Keratinocyte (primary cell): ENCODE results near the gene MED29.

Experiments used
- EZH2 ChIP-seq: IDR thresholded peaks from one replicate; pipeline ENCODE4 v1.6.1; 2012; ENCODE audit warnings: inconsistent platforms, mild to moderate bottlenecking, low read length, moderate library complexity
- TF ChIP-seq, protein P1 (sequence below), 3 experiments: IDR thresholded peaks in 1 of 3; conservative IDR thresholded peaks in 1 of 3; optimal IDR thresholded peaks in 1 of 3; 2 replicates in 2 of 3; 3 replicates in 1 of 3; pipeline versions ENCODE3 to v1.5.1; 2011; ENCODE audit warnings: low read length in 3 of 3, mild to moderate bottlenecking in 3 of 3, moderate library complexity in 2 of 3, control low read depth in 1 of 3, inconsistent platforms in 1 of 3; ENCODE audit not compliant: insufficient read depth in 2 of 3; ENCODE audit errors: extremely low read depth in 1 of 3

DNA sequence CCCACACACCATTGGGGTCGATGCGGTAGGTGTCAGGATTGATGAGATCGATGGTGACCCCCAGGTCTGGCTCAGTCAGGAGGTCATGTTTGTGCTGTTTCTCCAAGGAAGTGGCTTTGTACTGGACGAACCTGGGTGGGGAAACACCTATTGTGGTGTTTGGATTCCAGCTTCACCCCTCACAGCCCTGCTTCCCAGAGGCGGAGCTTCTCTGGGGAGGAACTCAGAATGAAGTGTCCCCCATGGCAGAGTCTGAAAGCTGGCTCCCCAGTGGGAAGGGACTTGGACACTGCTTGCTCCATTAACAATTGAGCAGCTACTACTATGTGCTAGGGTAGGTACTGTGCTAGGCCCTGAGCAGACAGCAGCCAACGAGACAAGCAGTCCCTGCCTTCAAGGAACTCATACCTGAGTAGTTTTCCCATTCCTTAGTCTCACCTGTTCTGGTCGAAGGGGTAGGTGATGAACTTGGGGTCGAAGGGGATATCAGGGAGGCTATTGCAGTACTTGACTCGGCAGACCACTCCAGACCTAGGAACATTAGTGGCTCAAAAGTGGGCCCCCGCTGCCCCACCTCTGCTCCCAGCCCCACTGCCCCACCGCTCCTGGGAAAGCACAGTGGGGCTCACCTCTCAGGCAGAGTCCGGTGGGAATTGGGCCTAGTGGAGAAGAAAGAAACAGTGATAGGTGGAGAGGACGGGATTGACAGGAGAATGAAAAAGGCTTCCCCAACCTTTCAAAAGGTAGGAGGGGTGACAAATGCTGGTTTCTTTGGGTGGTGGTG, 1.4 kb upstream of the MED29 start:
- TF ChIP-seq, protein P1, sequence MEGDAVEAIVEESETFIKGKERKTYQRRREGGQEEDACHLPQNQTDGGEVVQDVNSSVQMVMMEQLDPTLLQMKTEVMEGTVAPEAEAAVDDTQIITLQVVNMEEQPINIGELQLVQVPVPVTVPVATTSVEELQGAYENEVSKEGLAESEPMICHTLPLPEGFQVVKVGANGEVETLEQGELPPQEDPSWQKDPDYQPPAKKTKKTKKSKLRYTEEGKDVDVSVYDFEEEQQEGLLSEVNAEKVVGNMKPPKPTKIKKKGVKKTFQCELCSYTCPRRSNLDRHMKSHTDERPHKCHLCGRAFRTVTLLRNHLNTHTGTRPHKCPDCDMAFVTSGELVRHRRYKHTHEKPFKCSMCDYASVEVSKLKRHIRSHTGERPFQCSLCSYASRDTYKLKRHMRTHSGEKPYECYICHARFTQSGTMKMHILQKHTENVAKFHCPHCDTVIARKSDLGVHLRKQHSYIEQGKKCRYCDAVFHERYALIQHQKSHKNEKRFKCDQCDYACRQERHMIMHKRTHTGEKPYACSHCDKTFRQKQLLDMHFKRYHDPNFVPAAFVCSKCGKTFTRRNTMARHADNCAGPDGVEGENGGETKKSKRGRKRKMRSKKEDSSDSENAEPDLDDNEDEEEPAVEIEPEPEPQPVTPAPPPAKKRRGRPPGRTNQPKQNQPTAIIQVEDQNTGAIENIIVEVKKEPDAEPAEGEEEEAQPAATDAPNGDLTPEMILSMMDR (optimal IDR thresholded peaks at IDR 0.05 in 1 of 3, IDR thresholded peaks at IDR 0.05 in 1 of 3, conservative IDR thresholded peaks at IDR 0.05 in 1 of 3; ENCODE audit: extremely low read depth in 1 of 3, insufficient read depth in 2 of 3, low read length in 3 of 3): no peak
- no peak for TF ChIP-seq EZH2
